Stimulated activated CD4-positive, alpha-beta T cell treated with anti-CD3 and anti-CD28 coated beads, Interleukin-12 subunit alpha, Interleukin-12 subunit beta, amount 100 ng/mL, for 4 hours (primary cell): ENCODE measurements around the gene ADARB1.

Experiments
- DNase-seq: peaks from one replicate; pipeline ENCODE4 v3.0.0-alpha.2; 2020

ADARB1 gene

DNA sequence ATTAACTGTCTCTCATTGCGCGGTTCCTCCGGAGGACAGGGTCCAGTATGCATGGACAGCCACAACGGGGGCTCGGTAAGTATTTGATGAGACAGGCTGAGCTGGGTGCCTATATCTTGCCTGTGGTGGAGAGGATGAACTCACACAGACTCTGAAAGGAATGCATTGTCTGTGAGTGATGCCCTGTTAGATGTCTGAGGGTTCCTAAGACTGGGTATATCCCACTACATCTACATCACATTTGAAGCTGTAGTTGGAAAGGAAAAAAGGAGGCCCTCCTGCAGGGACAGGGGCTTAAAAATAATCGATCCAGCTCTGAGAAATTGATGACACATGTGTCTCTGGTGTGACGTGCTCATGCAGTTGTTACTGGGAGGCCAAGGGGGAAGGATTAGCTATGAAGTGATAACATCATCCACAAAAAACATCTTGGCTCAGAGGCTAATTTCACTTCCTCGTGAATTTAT, 1.9 kb downstream of the ADARB1 start:
- DNase-seq, result no peak

DNA sequence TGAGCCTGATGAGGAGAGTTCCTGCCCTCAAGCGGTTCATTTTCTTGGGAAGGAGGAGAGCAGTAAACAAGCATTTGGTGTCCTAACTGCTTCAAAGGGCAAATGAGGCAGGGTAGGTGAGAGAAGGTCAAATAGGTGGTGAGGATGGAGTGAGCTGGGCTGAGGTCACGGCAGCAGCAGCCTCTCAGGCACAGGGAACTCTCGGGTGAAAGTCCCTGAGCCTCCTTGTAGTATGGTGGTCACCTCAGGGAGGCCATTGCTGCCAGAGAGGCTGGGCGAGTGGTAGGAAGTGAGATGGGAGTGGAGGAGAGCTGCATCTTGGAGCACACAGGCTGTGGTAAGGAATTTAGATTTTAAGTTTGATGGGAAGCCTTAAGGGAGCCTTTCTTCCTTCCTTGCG, 4.0 kb downstream of the ADARB1 start:
- no peak for DNase-seq

DNA sequence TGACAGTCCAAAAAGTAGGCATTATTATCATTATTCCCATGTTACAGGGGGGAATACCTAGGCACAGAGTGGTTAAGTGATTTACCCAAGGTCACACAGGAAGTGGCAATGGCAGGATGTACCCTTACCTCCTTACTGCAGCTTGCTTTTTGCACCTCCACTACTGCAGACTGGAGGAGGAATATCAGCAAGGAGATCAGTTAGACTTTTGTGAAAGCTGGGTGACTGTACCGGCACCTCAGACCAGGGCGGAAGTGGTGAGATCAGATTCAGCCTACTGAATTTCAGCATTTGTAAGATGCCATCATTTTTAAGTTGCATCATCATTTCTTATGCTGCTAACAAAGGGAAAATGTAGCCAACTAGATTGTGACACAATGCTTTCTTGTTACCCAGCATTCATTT, 4.5 kb downstream of the ADARB1 start:
- DNase-seq, result peak; percentile 52

DNA sequence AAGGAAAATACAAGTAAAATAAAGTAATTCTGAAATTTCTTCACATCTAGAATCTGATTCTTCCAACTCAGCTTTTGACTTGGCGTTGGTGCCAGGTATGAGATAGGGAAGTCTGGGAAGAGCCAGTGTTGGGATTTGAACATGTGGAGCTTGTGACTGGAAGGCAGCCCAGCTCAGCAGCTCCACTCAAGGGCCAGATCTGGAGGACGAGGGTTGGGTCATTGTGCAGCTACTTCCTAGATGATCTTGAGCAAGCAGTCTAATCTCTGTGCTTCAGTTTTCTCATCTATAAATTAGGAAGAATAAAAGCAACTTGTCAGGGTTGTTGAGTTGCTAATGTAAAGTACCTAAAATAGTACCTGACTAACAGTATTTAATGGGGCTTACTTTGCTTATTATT, 5.0 kb downstream of the ADARB1 start:
- DNase-seq, result no peak

- no peak for DNase-seq
These were observed 5.9 kb downstream of the ADARB1 start for GRCh38 chr21:45080232-45080631.

- DNase-seq, result no peak
These were observed 6.4 kb downstream of the ADARB1 start for GRCh38 chr21:45080639-45081414.

GRCh38 chr21:45081636-45082035, 7.3 kb downstream of the ADARB1 start:
- no peak for DNase-seq

DNA sequence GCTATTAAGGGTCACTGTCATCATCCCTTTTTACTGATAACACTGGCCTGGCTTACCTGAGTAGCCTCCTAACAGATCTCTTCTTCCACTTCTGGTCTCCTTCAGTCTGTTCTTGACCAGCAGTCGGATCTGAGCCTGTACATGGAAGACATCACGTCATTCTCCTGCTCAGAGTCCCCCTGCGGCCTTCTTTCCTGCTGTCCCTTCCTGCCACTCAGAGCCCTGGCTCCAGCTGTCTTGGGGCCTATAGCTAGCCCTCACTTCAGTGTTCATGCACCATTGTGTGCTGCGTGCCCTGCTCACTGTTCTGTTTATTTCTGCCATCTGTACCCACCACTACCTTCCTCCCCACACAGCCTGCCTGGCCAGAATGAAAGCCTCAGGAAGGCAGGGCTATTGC, 8.4 kb downstream of the ADARB1 start:
- no peak for DNase-seq

DNA sequence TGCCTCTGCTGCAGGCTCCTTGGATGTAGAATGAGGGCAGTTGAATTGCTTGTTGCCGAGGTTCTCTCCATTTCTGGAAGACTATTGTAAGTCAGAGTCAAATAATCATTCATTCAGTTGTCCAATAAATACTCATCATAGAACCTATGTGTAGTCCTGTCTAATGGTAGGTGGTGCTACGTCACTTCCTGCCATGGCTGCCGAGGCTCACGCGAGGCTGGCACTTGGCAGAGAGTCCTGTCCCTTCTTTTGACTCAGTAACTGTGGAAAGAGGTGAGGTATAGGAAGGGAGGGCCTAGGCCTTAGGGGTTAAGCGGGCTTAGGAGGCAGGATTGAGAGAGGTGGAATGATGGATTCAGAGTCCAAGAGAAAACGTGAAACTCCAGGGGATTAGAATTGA, 9.7 kb downstream of the ADARB1 start:
- DNase-seq, result no peak

GRCh38 chr21:45084881-45085536, 10.6 kb downstream of the ADARB1 start:
- no peak for DNase-seq

DNA sequence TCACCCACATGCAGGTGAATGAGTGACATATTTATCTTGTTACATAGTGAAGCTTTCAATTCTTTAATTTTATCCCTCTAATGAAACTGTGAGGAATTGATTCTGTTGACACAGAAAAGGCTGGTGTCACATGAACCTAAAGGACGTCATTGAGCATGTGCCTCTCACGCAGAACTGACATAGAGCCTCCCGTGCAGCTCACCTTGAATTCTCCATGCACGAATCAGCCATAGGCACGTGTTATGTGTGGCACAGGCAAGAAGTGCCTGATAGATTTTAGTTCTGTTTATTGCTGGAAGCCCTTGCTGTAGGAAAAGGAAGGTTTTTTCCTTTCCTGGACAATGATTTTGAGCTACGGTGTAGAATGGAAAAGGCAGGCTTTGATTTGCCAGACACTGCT, 11.3 kb downstream of the ADARB1 start:
- no peak for DNase-seq

DNA sequence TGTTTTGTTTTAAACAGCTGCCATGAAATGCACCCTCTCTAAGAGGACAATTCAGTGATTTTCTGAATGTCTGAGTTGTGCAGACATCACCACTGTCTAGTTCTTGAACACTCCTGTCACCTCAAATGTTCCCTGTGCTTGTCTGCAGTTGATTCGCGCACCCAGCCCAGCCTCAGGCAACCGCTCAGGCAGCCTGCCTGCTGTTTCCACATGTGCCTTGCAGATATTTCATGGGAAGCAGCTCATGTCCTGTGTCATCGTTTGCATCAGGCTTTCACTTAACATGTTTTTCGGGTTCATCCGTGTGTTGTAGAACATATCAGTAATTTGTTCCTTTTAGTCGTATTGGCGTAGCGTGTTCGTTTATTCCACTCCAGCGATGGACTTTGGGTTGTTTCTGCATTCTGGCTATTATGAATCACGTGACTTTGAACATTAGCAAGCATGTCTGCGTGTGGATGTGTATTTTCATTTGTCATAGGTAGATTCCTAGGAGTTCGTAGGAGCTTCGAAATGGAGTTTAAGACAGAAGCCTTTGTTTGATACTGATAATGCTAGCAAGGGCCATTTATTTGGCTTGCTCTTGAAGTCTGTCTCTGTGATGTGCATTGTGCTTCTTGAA, 12.1 kb downstream of the ADARB1 start:
- DNase-seq, result no peak

DNA sequence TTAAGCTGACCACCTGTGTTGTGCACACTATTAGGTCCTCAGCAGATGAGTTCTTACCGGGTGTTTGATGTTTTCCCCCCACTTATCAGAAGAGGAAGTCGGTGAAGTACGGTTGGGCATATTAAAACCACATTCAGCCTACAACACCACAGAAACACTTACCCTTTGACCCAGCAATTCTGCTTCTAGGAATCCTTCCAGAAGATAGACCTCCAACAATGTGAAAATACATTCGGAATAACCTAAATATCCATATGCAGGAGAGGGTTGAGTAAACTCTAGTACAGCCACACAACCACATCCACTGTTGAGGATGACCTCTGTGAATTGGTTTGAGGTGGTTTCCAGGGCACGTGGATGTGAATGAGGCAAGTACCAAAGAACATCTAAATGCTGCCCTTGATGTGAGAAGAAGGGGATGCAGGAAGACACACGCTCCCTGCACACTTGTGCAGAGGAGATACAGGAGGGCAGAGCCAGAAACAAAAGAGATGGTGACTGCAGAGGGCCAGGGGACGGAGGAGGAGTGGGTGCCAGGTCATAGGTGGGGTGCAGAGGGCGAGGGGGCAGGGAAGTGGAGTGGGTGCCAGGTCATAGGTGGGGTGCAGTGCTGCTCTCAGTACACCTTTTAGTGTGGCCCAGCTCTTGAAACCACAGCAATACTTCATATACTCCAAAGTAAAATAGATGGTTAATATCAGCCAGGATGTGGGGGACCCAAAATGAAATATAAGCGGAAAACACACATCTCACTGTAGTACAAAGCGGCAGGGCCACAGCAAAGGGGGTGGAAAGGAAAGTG, 12.8 kb downstream of the ADARB1 start:
- no peak for DNase-seq

DNA sequence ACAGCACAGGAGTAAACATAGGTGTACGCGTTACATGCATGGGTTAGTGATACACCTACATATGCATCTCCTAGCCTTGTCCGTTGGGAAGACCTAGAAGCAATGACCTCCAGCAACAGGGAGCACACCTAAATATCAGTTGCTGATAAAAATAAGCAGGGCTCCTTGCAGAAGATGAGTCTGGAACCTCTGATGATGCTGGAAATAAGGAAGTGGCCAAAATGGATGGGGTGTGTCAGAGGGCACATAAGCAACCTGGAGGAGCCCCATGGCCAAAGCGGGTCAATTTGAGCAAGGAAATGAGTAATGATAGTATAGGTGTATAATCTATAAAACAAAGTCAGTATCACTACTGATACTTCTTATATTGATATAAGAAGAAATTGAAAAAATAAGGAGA, 13.7 kb downstream of the ADARB1 start:
- no peak for DNase-seq

DNA sequence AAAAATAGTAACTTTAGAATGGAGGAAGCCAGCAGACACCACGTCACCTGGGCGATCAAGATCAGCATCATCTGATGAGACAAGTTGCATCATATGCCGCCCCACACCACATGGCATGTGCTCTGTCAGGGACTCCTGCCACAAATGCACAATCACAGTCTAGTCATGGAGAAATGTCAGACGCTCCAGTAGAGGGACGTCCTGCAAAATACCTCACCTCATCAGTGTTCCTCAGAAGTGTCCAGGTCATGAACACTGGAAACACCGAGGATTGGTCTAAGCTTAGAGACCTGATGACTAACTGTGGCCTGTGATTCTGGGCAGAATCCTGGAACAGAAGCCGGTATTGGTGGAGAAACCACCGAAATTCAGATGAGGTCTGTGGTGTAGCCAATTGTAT, 14.3 kb downstream of the ADARB1 start:
- DNase-seq, result no peak

DNA sequence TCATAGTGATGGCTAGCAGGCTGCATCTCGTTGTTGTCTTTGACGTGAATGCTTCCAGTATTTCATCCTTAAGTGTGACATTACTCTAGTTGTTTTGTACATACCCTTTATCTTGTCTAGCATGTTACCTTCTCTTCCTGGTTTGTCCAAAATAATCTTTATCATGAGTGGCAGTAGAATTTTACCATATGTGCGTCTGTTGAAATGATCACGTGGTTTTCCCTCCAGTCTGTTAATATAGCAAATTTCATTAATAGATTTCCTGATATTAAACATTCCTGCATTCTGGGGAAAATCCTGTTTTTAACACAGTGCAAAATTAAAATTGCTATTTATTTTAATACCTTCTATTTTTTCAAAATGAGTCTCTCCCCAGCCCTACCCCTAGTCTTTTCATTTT, 15.6 kb downstream of the ADARB1 start:
- no peak for DNase-seq

- DNase-seq, result no peak
These were observed 16.6 kb downstream of the ADARB1 start for GRCh38 chr21:45090966-45091365.

- DNase-seq, result no peak
These were observed 17.4 kb downstream of the ADARB1 start for GRCh38 chr21:45091550-45092322.

GRCh38 chr21:45093035-45093532, 18.7 kb downstream of the ADARB1 start:
- no peak for DNase-seq

- no peak for DNase-seq
These were observed 20.0 kb downstream of the ADARB1 start for GRCh38 chr21:45094412-45094811.

GRCh38 chr21:45095505-45095904, 21.1 kb downstream of the ADARB1 start:
- no peak for DNase-seq

- DNase-seq, result no peak
These were observed 21.8 kb downstream of the ADARB1 start for GRCh38 chr21:45096217-45096616.
